HG02973 (cell line): Measurements from ENCODE around the gene NPAS1.

Experiments used
- ATAC-seq: cut with Tn5 transposase; IDR thresholded peaks from one replicate; pipeline ENCODE4 v1.9.1; 2021; ENCODE audit warnings: moderate library complexity; ENCODE audit not compliant: unreplicated experiment

Gene NPAS1

GRCh38 chr19:47019431-47020041, at the start of gene NPAS1:
NPAS1 (plus strand) TSS chr19:47019837; CDS start chr19:47021048, 1,211 bp downstream.
- no peak for ATAC-seq

- no peak for ATAC-seq
These were observed 48.8 kb upstream of the NPAS1 start for GRCh38 chr19:46970815-46971214.

GRCh38 chr19:46972311-46972710, 47.3 kb upstream of the NPAS1 start:
- ATAC-seq, result no peak

- no peak for ATAC-seq
These were observed 45.5 kb upstream of the NPAS1 start for GRCh38 chr19:46974181-46974580.

GRCh38 chr19:46975011-46975924, 44.4 kb upstream of the NPAS1 start:
- ATAC-seq, result no peak

GRCh38 chr19:46975925-46976782, 43.5 kb upstream of the NPAS1 start:
- no peak for ATAC-seq

- no peak for ATAC-seq
These were observed 42.8 kb upstream of the NPAS1 start for GRCh38 chr19:46976845-46977320.

- no peak for ATAC-seq
These were observed 42.1 kb upstream of the NPAS1 start for GRCh38 chr19:46977548-46977947.

GRCh38 chr19:46978171-46978869, 41.3 kb upstream of the NPAS1 start:
- no peak for ATAC-seq

- no peak for ATAC-seq
These were observed 40.2 kb upstream of the NPAS1 start for GRCh38 chr19:46979126-46980105.

GRCh38 chr19:46980761-46981160, 38.9 kb upstream of the NPAS1 start:
- ATAC-seq, result no peak

- no peak for ATAC-seq
These were observed 38.2 kb upstream of the NPAS1 start for GRCh38 chr19:46981286-46981945.

GRCh38 chr19:46983097-46983496, 36.5 kb upstream of the NPAS1 start:
- ATAC-seq, result no peak

- ATAC-seq, result no peak
These were observed 35.3 kb upstream of the NPAS1 start for GRCh38 chr19:46984077-46985010.

- ATAC-seq, result no peak
These were observed 33.9 kb upstream of the NPAS1 start for GRCh38 chr19:46985542-46986415.

- ATAC-seq, result no peak
These were observed 30.9 kb upstream of the NPAS1 start for GRCh38 chr19:46988614-46989230.
